GM21526 (cell line): Measurements from ENCODE around the gene ZNF782.
"Not testable (repeated sequence)": the region's sequence is repeated elsewhere in the genome, so short reads cannot be mapped to it uniquely, and the experiment has no call there.

Experiments used
- ATAC-seq: cut with Tn5 transposase; IDR thresholded peaks from one replicate; pipeline ENCODE4 v1.9.1; 2021; ENCODE audit warnings: moderate library complexity; ENCODE audit not compliant: unreplicated experiment, low FRiP score

Gene ZNF782

GRCh38 chr9:96853781-96854650 lies at the start of gene ZNF782:
ZNF782 (minus strand) TSS chr9:96854514; CDS start chr9:96851961, 2,553 bp downstream.
- no peak for ATAC-seq

DNA sequence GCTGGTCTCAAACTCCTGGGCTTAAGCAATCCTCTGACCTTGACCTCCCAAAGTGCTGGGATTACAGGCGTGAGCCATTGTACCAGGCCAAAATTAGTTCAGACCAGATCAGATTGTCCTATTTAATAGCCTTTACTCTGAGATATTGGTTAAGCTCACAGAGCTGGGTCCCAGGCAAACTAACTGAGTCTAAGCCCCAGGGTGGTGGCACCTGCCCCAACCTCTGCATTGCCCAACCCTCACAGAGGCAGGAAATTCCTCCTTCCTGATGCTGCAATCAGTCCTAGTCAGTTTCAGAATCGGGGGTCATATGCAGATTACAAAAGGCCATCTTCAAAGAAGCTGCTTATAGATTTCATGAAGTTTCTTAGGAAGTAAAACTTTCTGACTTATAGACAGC lies 45.7 kb upstream of the ZNF782 start:
- not testable (repeated sequence) for ATAC-seq

- no peak for ATAC-seq
Measured at GRCh38 chr9:96892131-96892530, 37.8 kb upstream of the ZNF782 start.

DNA sequence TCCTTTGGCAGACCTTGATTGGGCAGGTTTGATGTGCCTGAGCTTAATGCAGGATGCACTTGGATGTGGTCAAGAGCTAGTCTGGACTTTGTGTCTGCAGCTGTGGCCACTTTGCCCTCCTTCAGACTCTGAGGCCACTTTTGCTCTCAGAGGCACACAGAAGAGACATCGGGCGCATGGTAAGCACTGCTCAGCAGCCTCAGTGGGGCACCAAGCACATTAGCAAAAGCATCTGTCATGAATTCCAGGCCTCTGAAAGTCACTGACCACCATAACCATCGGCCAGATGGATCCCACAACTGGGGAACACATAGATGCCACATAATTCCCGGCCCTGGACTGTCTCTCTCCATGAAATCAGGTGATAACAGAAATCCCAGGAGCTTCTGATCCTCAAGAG lies 34.3 kb upstream of the ZNF782 start:
- ATAC-seq: no peak

DNA sequence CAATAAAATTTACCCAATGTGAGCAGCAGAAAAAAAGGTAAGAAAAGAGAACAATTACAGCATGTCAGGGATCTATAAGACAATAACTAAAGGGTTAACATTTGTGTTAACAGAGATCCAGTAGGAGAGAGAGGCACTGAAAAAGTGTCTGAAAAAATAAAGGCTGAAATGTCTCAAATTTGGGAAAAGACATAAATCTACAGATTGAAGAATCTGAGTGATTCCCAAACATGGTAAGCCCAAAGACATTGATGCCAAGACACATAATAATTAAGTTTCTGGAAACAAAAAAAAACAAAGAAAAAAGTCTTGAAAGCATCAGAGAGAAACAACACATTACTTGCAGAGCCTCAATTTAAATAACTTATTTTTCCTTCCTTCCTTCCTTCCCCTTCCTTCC lies 31.1 kb upstream of the ZNF782 start:
- no peak for ATAC-seq

- ATAC-seq: no peak
Measured at GRCh38 chr9:96884443-96884842, 30.1 kb upstream of the ZNF782 start.

DNA sequence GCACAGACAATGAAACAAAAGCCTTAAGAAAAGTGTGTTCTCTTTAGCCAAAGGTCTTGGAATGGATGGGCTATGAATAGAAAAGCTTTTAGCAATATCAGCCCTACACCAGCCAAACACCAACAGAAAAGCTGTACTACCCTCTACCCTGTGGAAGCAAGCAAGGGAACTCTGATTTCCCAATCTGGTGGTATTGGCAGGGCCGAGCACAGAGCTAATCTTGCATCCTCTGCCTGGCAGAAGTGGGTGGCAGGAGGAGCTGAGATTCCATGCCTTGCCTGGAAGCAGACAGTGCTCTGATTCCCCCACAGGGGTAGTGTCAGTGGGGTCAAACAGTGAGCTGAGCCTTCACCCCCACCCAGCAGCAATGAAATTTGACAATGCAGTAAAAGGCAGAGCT lies 29.6 kb upstream of the ZNF782 start:
- ATAC-seq: no peak

DNA sequence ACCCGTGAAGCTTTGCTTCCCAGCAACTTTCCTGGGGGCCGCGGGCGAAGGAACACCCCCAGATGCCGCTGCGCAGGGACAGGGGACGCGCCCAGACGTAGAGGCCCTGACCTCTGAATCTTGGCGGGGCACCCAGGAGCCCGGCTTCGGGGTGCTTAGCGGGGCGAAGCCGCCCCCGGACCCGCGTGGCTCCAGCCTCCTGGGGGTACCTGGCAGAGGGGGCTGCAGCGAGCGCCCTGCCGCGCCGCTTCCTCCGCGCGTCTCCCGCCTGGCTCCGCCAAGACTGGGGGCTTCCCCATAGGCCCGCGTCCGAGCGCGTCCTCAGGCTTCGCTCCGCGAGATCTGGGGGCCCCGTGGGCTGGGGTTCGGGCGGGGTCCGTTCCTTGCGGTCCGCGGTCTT lies 23.0 kb upstream of the ZNF782 start:
- ATAC-seq: no peak

DNA sequence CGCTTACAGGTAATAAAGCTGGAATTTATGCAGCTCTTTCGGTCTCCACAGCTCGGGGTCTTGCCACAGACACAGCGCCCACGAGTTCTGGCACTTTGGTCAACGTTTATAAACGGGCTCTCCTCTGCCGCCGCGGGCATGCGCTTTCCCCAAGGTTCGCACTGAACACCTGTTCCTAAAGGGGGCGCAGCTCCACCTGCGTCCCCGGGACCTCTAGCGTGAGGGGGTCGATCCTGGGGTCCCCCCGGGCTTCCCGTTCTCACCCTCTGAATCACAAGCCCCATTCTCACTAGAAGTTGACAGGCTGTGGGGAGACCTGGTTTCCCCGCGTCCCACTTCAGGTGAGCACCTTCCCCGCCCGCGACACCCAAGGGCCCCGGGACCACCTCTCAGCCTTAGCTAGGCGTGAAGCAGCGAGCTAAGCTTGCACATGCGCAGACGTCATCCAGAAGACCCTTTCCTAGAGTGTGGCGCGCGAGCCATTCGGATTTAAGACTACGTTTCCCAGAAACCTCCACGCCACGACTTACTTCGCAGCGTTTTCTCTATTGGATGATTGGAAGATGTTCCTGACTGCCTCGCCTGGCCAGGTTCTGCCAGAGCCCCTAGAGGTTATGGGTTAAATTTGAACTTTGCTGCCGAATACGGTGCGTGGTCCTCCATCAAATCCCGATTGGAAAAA lies 21.3 kb upstream of the ZNF782 start:
- ATAC-seq: peak; percentile 37

DNA sequence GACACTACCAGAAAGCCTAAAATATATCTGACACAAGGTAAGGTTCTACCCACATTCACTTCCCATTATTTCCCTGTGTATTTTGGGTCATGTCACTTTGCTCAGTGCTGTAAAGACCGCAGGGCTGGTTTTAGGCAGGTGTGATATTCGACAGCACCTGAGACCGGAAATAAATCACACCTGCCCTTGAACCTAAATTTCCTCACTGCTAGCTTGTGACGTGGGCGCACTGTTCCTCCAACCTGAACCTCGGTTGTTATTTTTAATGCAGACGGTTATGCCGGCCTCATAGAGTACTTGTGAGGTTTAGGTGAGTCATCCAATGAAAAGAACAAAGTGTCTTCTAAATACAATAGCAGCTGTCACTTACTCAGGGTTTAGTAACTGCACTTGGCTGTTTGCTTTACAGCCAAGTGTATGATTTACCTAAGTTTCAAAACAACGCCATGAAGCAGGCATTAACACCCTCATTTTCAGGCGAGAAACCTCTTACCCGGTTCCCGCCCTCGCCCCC lies 20.7 kb upstream of the ZNF782 start:
- peak; percentile 52 for ATAC-seq

DNA sequence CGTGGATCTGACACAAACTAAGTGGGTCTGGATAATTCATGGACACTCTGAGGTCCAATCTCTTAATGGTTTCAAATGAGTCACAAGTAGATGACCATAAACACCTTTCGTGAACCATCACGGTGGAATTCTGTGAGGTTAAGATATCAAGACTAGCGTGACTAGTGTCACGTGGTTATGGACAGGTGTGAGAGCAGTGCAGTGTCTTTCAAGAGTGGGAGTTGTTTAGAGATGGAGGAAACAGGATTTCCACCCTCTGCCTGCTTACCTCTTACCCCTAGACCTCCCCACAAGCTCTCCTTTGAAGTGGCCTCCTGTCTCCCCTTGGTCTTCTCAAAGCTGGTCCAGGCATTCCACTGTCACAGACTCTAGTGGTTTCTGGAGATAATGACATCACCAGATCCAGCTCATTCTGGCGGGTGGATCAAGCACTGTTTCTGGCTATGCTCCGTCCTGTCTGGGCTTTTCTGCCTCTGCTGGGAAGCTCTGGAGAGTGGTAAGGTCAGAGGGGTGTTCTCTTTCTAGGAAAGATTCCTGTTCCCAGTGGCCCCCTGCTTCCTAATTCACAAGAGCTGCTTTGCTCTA lies 20.0 kb upstream of the ZNF782 start:
- ATAC-seq: no peak

GRCh38 chr9:96871176-96871575 lies 16.9 kb upstream of the ZNF782 start:
- ATAC-seq: no peak

DNA sequence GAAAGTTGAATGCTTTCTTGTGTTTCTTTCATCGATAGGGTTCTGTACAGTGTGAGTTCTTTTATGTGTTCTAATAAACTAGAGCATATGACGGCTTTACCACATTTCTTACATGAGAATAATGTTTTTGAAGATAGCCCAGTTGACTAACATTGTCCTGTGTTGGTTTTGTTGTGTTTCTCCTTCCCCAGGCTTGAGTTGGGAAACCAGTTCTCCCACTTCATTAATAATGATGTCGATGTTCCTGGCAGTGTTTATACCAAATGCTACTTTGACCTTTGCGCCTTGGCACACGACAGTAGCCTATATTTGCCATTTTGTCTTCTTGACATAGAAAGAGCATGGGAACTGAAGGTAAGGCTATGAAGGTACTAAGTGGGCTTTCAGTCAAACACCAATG lies 14.4 kb upstream of the ZNF782 start:
- ATAC-seq: no peak

DNA sequence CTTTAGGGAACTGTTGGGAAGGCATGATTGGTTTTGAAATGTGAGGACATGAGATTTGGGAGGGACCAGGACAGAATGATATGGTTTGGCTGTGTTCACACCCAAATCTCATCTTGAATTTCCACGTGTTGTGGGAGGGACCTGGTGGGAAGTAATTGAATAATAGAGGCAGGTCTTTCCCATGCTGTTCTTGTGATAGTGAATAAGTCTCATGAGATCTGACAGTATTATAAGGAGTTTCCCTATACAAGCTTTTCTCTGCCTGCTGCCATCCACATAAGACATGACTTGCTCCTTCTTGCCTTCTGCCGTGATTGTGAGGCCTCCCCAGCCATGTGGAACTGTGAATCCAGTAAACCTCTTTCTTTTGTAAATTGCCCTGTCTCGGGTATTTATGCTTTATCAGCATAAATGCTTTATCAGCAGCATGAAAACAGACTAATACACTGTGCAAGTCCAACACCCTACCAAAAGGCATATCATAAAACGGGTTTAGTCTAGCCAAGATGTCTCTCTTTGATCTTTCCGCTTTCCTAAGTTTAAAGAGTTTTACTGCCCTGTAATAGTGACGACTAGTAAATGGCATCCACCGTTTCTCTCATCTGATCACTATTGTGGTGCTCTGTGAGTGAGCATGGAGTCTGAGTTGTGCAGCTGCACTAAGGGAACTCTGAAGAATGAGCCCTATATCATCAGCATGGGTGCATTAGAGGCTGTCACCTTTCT lies 12.9 kb upstream of the ZNF782 start:
- no peak for ATAC-seq

GRCh38 chr9:96865240-96865639 lies 10.9 kb upstream of the ZNF782 start:
- ATAC-seq: not testable (repeated sequence)

GRCh38 chr9:96859461-96860198 lies 5.3 kb upstream of the ZNF782 start:
- ATAC-seq: no peak

GRCh38 chr9:96858670-96859069 lies 4.4 kb upstream of the ZNF782 start:
- ATAC-seq: no peak

GRCh38 chr9:96858018-96858573 lies 3.8 kb upstream of the ZNF782 start:
- no peak for ATAC-seq

GRCh38 chr9:96856363-96857286 lies 2.3 kb upstream of the ZNF782 start:
- ATAC-seq: peak; percentile 50
